HG03097 (cell line): Measurements from ENCODE around the gene ZNF597.

ENCODE experiments used
- ATAC-seq: cut with Tn5 transposase; IDR thresholded peaks from one replicate; pipeline ENCODE4 v1.9.1; 2021; ENCODE audit not compliant: unreplicated experiment, low FRiP score

Gene ZNF597, protein sequence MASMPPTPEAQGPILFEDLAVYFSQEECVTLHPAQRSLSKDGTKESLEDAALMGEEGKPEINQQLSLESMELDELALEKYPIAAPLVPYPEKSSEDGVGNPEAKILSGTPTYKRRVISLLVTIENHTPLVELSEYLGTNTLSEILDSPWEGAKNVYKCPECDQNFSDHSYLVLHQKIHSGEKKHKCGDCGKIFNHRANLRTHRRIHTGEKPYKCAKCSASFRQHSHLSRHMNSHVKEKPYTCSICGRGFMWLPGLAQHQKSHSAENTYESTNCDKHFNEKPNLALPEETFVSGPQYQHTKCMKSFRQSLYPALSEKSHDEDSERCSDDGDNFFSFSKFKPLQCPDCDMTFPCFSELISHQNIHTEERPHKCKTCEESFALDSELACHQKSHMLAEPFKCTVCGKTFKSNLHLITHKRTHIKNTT

DNA sequence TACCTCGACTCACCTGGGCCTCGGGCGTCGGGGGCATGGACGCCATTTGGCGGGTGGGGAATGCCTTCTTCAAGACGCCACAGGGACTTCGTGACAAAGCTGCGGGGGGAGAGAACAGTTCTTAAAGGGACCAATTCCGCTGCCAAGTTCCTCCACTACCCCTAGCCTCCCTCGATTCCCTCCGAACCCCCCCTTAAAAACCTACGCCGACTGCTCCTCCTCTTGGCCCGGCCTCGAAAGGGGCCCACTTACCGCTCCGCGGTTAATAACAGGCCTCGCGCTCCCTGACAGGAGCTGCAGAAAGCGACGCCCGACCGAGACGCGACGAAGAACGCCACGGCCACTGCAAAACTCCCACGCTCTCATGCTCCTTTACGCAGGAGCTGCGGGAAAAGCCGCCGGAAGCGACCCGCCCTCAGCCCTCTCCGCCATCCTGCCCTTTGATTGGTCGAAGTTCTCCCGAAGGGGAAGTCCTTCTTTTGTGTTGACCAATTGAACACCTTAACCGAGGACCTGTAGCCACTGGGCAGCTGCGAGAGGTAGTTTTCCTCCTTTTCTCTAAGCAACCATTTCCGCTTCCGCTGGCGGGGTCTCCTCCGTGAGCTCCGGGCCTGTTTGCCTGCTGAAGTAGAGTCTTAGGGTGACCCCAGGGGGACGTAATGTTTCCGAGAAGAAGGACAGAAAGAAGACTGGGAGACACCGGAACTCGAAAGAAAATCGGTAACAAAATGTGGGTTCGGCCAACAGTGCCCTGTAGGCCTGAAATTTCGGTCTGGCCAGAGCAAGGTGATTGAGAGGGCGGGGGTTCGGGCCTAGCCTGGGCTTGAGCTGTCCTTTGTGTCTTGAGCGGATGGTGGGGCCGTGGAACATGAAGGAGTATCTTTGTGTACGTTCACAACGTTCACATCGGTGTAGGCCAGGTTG lies at the start of gene ZNF597, which contains the start of gene NAA60:
Gene ZNF597 (minus strand): TSS at position 397 of the 924 bp plus-strand sequence. CDS start 351 bp downstream, at position 46.
Gene NAA60 (plus strand): TSS at position 573 of the 924 bp plus-strand sequence. CDS start 32,548 bp downstream, outside the sequence.
- peak; percentile 74 for ATAC-seq

GRCh38 chr16:3492356-3492755 lies 49.1 kb upstream of the ZNF597 start:
- no peak for ATAC-seq

DNA sequence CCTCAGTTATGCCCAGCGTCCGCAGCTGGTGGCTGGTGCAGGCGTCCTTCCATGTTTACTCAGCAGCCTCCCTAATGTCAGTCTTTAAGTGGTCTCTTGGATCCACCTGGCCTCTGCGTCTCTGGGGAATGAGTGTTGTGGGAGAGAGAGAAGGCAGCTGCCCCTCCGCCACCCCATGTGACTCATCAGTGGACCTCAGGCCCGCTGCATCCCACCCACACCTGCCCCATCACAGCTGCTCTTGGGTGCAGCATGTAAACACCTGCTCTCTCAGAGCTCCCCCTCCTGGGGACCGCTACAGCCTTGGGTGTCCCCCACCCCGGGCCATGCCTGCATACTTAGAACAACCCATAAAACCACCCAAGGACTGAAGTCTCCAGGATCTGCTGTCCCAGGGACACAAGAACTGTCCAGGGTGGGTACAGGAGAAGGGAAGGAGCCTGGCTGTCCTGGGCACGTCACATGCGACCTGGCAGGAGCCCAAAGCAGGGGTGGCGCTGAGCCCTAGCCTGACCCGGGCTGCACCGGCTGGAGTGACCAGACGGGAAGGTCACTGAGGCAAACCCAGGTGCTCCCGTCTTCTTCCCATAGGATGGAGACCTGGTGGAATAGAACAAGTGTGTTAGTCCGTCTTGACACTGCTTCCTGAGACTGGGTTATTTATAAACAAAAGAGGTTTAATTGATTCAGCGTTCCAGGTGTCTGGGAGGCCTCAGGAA lies 47.8 kb upstream of the ZNF597 start:
- ATAC-seq: no peak

DNA sequence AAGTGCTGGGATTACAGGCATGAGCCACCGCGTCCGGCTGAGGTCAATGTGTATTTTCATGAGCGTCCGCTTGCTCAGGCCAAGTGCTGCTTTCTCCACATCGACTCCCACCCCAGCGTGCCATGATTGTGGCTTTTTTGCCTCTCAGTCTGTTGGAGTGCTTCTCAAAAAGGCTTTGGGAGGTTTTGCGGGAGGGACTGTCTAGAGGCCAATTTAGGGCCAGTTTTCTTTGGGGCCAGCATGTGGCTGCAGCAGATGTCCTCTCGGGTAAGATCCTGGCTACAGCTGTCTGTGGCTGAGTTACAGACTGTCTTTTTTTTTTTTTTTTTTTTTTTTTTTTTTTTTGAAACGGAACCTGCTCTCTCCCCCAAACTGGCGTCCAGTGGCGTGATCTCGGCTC lies 45.5 kb upstream of the ZNF597 start:
- no peak for ATAC-seq

DNA sequence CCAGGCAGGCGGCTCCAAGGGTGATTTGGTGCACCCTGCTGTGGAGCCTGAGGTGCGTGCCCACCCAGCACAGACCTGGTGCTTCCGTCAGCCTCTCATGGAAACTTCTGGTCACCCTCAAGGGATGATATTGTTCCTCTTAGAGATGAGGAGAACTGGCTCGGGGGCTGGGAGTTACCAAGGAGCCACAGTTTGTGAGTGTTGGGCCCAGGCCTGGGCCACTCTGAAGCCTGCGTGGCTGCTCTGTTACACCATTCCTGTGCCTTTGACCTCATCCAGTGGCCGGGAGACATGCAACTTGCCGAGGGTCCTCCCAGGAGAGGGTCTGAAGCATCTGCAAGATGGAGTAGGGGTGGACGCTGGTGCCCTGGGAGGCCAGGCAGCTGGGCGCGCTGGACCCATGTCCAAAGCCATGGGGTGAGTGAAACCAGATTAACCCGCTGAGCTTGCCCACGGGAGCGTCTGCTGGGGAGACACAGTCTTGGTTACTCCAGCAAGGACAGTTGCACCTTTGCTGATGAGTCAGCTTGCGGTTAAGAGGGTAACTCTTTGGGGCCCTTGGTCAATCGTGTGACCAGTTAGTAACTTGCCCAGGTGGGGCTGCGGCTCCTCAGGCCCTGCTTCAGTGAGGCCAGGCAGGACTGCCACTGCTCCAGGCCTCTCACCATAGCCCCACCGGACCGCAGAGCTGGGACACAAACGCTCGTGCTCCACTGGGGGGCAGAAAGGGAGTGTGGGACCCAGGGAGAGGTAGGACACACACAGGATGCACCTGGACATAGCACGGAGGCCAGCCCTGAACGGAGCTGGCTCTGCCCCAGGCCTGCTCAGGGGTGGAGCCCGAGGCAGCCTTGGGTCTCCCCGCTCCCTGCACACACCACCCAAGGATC lies 44.5 kb upstream of the ZNF597 start:
- ATAC-seq: no peak

GRCh38 chr16:3486506-3487215 lies 43.4 kb upstream of the ZNF597 start:
- no peak for ATAC-seq

- no peak for ATAC-seq
Observed at GRCh38 chr16:3485821-3486505, 42.7 kb upstream of the ZNF597 start.

DNA sequence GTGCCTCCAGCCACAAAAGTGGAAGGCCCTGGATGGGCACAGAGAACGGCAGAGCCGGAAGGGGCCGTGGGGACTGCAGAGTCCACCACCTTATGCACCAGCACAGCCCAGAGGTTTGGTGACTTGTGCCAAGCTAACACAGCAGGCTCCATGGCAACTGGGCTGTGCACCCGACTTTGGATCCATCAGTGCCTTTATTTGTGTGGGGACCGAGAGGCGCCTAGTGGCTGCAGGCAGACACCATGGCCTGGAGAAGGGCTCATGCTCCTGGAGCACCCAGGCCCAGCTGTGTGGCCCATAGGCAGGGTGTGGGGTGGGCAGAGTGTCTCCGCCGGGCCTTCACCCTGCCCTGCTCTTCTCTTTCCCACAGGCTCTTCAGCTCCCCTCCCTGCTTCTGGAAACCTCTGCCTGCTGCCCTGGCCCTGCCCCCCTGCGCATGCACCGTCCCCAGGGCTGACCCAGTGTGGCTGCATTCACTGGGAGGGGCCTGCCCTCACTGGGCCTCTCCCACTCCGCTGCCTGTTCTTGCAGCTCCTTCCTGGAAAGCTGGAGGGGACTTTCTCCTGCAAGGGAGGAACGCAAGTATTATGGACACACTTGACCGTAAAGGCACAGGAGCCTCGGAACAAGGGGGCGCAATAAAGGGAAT lies 41.9 kb upstream of the ZNF597 start:
- no peak for ATAC-seq

DNA sequence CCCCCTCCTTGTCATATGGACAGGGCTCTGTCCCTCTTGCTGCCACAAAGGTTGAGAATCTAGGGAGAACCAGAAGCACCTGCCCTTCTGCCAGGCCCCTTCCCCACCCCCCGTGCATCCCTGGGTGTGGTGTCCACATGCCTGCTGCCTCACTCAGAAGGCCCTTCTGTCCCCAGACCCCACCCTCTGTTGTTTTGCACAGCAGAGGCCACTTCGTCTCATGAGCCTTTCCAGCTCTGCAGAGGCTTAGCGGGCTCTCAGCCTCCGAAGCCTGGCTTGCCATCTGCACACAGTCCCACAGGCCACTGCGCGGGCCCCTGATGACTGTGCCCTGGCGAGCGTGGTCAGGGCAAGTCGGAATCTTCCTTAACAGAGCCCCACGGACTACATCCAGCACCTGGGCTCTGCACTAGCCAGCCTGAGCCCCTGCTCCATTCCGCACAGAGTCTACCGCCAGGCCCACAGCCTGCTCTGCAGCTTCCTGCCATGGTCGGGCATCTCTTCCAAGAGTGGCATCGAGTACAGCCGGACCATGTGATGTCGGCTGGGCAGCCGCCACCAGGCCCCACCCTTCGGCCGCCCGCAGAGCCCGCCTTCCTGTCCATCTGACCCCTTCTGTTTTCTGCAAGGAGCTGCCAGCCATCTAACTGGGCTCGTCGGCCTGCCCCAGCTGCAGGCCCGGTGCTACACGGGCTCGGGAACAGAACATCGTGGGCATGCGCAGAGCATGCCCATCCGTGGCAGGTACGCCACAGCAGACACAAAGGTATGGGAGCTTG lies 41.2 kb upstream of the ZNF597 start:
- no peak for ATAC-seq

- ATAC-seq: no peak
Observed at GRCh38 chr16:3482659-3483241, 39.4 kb upstream of the ZNF597 start.

GRCh38 chr16:3481696-3482658 lies 38.7 kb upstream of the ZNF597 start:
- no peak for ATAC-seq

DNA sequence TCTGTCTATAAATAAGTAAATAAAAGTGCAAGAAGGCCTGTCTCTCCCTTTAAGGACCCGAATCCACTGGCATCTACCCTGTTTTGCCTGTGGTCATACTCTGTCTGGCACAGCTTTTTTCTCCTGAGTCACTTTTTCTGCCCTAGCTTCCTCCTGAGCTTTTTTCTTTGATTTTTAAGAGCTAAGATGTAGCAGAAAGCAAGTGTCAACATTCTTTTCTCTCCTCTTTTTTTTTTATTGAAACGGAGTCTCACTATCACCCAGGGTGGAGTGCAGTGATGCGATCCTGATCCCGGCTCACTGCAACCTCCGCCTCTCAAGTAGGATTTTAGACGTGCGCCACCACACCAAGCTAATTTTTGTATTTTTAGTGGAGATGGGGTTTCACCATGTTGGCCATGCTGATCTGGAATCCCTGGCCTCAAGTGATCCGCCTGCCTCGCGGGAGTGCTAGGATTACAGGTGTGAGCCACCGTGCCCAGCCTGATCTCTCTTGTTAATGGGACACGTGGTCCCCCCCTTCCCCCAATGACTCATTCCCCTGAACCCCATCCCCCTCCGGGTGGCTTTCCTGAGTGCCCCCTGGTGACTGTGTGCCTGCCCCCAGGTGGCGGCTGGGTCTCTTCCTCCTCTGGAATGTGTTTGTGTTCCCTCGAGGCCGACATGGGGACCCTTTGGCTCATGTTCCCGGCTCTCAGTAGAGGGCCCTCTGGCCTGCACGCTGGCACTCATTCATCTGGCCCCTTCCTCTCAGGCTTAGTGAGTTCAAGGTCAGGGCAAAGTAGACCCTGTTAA lies 37.8 kb upstream of the ZNF597 start:
- ATAC-seq: no peak

DNA sequence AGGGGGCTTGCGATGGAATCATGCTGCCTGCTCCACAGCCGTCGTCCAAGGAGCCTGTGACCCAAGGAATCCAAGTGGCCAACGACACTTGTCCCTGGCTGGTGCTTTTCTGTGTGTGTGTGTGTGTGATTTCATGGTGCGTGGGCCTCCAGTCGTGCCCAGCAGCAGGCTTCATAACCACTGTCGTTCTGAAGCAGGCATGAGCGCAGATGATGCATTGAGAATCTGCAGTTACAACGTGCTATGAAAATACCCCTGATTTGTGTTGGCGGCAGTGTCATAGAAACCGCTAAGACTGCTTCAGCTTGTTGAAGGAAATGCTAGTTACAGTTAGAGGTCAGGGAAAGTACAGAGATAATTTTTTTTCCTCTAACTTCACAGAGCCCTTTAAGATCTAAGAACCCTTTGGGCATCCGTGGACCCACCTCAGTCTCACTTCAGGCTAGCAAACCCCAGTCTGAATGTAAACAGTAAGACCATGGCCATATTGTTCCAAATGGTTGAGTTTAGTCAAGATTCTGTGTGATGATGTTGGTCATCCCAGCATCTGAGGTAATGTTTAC lies 36.4 kb upstream of the ZNF597 start:
- ATAC-seq: no peak

DNA sequence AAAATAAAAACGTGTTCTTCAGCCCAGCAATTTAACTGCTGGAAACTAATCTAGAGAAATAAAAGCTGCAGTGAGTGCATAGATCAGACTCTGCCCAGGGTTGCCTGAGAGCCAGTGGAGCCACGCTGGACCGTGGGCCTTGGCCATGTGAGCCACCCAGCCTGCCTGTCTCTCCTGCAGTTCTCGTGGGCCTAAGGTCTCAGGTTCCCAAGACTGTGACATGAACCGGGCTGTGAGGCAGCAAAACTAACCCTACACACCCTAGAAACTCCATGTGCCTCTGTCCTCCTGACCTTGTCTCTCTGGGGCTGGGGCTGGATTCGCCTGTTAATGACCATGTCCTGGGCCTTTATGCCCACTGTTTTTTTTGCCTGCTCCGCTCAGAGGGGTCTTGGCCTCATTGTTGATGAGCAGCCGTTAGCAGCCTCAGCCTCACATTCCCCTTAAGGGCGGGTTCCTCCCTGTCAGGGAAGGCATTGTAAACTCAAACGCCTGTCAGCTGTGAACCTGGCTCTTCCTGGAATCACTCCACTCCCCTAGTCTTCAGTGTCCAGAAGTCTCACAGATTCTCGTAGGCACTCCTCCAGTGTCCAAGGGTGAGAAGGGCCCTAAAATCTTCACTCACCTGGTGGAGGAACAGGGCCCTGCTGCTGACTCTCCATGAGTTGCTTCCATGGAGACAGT lies 35.1 kb upstream of the ZNF597 start:
- no peak for ATAC-seq
